ENCODE measurements around the gene SORCS1.

SORCS1 gene

GRCh38 chr10:107004362-107004761 lies 160.1 kb downstream of the SORCS1 start:
- no peak for DNase-seq (ENCODE audit: low read depth in 2 of 2)
- TF ChIP-seq, protein P1, sequence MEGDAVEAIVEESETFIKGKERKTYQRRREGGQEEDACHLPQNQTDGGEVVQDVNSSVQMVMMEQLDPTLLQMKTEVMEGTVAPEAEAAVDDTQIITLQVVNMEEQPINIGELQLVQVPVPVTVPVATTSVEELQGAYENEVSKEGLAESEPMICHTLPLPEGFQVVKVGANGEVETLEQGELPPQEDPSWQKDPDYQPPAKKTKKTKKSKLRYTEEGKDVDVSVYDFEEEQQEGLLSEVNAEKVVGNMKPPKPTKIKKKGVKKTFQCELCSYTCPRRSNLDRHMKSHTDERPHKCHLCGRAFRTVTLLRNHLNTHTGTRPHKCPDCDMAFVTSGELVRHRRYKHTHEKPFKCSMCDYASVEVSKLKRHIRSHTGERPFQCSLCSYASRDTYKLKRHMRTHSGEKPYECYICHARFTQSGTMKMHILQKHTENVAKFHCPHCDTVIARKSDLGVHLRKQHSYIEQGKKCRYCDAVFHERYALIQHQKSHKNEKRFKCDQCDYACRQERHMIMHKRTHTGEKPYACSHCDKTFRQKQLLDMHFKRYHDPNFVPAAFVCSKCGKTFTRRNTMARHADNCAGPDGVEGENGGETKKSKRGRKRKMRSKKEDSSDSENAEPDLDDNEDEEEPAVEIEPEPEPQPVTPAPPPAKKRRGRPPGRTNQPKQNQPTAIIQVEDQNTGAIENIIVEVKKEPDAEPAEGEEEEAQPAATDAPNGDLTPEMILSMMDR (IDR thresholded peaks at IDR 0.05; ENCODE audit: low read depth, low read length), result no peak
- no peak overlapping the region for H3K4me3 ChIP-seq (replicated peaks in 1 of 2; ENCODE audit: low read depth in 2 of 2, low read length in 2 of 2)

GRCh38 chr10:107002068-107002467 lies 162.4 kb downstream of the SORCS1 start:
- no peak for DNase-seq (ENCODE audit: low read depth in 2 of 2)
- TF ChIP-seq, protein P1 (IDR thresholded peaks at IDR 0.05; ENCODE audit: low read depth, low read length), result no peak
- no peak overlapping the region for H3K4me3 ChIP-seq (replicated peaks in 1 of 2; ENCODE audit: low read depth in 2 of 2, low read length in 2 of 2)

- no peak overlapping the region for H3K4me3 ChIP-seq (replicated peaks in 1 of 2; ENCODE audit: low read depth in 2 of 2, low read length in 2 of 2)
- no peak for DNase-seq (ENCODE audit: low read depth in 2 of 2)
- TF ChIP-seq, protein P1 (IDR thresholded peaks at IDR 0.05; ENCODE audit: low read depth, low read length), result no peak
Measured at GRCh38 chr10:106999118-106999707, 165.3 kb downstream of the SORCS1 start.

- DNase-seq (ENCODE audit: low read depth in 2 of 2), result no peak
- H3K4me3 ChIP-seq (replicated peaks in 1 of 2; ENCODE audit: low read depth in 2 of 2, low read length in 2 of 2), result no peak overlapping the region
- TF ChIP-seq, protein P1 (IDR thresholded peaks at IDR 0.05; ENCODE audit: low read depth, low read length), result no peak
Measured at GRCh38 chr10:106997721-106998120, 166.8 kb downstream of the SORCS1 start.

DNA sequence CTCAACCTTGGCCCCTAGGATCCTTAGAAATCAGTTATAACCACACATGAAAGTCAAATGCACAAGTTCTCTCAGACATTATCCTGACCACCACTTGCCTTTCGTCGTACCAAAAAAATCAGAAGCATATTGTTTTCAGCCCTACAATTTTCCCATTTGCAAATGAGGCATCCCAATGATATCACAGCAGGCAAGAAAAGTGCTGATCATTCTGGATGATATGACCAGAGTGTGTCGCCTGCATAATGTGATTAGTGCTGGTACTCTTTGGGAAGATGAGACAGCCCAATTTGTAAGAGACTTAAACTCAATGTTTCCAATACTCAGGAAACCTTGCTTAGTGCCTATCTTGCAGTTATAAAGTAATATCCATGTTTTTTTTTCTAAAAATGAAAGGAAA lies 168.0 kb downstream of the SORCS1 start:
- DNase-seq (ENCODE audit: low read depth in 2 of 2), result no peak
- TF ChIP-seq, protein P1 (IDR thresholded peaks at IDR 0.05; ENCODE audit: low read depth, low read length), result no peak
- no peak overlapping the region for H3K4me3 ChIP-seq (replicated peaks in 1 of 2; ENCODE audit: low read depth in 2 of 2, low read length in 2 of 2)

GRCh38 chr10:106992055-106992454 lies 172.5 kb downstream of the SORCS1 start:
- no peak for DNase-seq (ENCODE audit: low read depth in 2 of 2)
- TF ChIP-seq, protein P1 (IDR thresholded peaks at IDR 0.05; ENCODE audit: low read depth, low read length), result no peak
- no peak overlapping the region for H3K4me3 ChIP-seq (replicated peaks in 1 of 2; ENCODE audit: low read depth in 2 of 2, low read length in 2 of 2)

GRCh38 chr10:106991091-106991490 lies 173.4 kb downstream of the SORCS1 start:
- TF ChIP-seq, protein P1 (IDR thresholded peaks at IDR 0.05; ENCODE audit: low read depth, low read length), result no peak
- DNase-seq (ENCODE audit: low read depth in 2 of 2), result no peak
- H3K4me3 ChIP-seq (replicated peaks in 1 of 2; ENCODE audit: low read depth in 2 of 2, low read length in 2 of 2), result no peak overlapping the region
